Astrocyte (in vitro differentiated cells and primary cell): Measurements from ENCODE around the gene CCDC110. TPM values are rescaled to one million over a fixed set of nuclear protein-coding genes. Genes with fewer than 3 reads are reported as not detected.

Source experiments
- DNase-seq: peaks from one replicate; pipeline ENCODE4 v3.0.0-alpha.2; 2010; ENCODE audit warnings: low read depth
- FAIRE-seq: peaks from 2 replicates; lab custom pipeline; 2011; peaks lifted over from hg19 to GRCh38; lab: Jason Lieb, UNC
- H2AFZ ChIP-seq: 2 replicates; pipeline ENCODE4 v1.6.0; 2012; ENCODE audit warnings: low read depth, low read length, inconsistent platforms
- H3K27ac ChIP-seq: 2 replicates; pipeline ENCODE4 v1.5.1; 2011; ENCODE audit warnings: low read depth, low read length, inconsistent platforms
- H3K27me3 ChIP-seq: 2 replicates; pipeline ENCODE4 v1.6.0; 2011; ENCODE audit warnings: low read length, inconsistent platforms; ENCODE audit not compliant: insufficient read depth
- H3K36me3 ChIP-seq: 2 replicates; pipeline ENCODE4 v1.5.1; 2011; ENCODE audit warnings: low read length, inconsistent platforms; ENCODE audit not compliant: insufficient read depth
- H3K4me1 ChIP-seq: 2 replicates; pipeline ENCODE4 v1.5.1; 2011; ENCODE audit warnings: low read length, inconsistent platforms; ENCODE audit not compliant: insufficient read depth
- H3K4me2 ChIP-seq: 2 replicates; pipeline ENCODE4 v1.6.0; 2012; ENCODE audit warnings: low read length, inconsistent platforms
- H3K4me3 ChIP-seq: 2 replicates; pipeline ENCODE4 v1.5.1; 2011; ENCODE audit warnings: low read depth, mild to moderate bottlenecking, low read length, inconsistent platforms; ENCODE audit not compliant: insufficient read depth
- H3K79me2 ChIP-seq: 2 replicates; pipeline ENCODE4 v1.6.0; 2012; ENCODE audit warnings: mild to moderate bottlenecking, low read length, inconsistent platforms; ENCODE audit not compliant: insufficient read depth
- H3K9ac ChIP-seq: 2 replicates; pipeline ENCODE4 v1.6.0; 2012; ENCODE audit warnings: mild to moderate bottlenecking, low read length, inconsistent platforms
- H3K9me3 ChIP-seq: 2 replicates; pipeline ENCODE4 v1.5.1; 2012; ENCODE audit warnings: low read depth, mild to moderate bottlenecking, low read length, inconsistent platforms; ENCODE audit not compliant: insufficient read depth
- H4K20me1 ChIP-seq: 2 replicates; pipeline ENCODE4 v1.6.0; 2012; ENCODE audit warnings: low read length, inconsistent platforms; ENCODE audit not compliant: insufficient read depth
- H3K27ac Mint-ChIP-seq: one replicate; pipeline ENCODE4 v1.8.0; 2021; ENCODE audit warnings: mild to moderate bottlenecking, mixed read lengths; ENCODE audit not compliant: unreplicated experiment
- H3K27me3 Mint-ChIP-seq: one replicate; pipeline ENCODE4 v1.8.0; 2021; ENCODE audit warnings: low read depth, mixed read lengths; ENCODE audit not compliant: unreplicated experiment
- H3K36me3 Mint-ChIP-seq: one replicate; pipeline ENCODE4 v1.8.0; 2021; ENCODE audit warnings: low read depth, mixed read lengths; ENCODE audit not compliant: unreplicated experiment
- H3K4me1 Mint-ChIP-seq: one replicate; pipeline ENCODE4 v1.8.0; 2021; ENCODE audit warnings: low read depth, mixed read lengths; ENCODE audit not compliant: unreplicated experiment
- H3K4me3 Mint-ChIP-seq: one replicate; pipeline ENCODE4 v1.8.0; 2021; ENCODE audit warnings: mild to moderate bottlenecking, moderate library complexity, mixed read lengths; ENCODE audit not compliant: unreplicated experiment
- H3K9me3 Mint-ChIP-seq: one replicate; pipeline ENCODE4 v1.8.0; 2021; ENCODE audit warnings: mild to moderate bottlenecking, mixed read lengths; ENCODE audit not compliant: unreplicated experiment
- EZH2 ChIP-seq: IDR thresholded peaks from 2 replicates; pipeline ENCODE4 v1.6.1; 2012; ENCODE audit warnings: mild to moderate bottlenecking, low read length, inconsistent platforms; ENCODE audit not compliant: insufficient read depth
- total RNA-seq: library from RNA; stranded (reverse); gene quantifications from 2 replicates; pipeline ENCODE4 v1.2.1, GENCODE V29; 2021
- TF ChIP-seq, protein P1 (sequence below): IDR thresholded peaks from 2 replicates; pipeline ENCODE4 v1.5.1; 2011; ENCODE audit warnings: low read depth, mild to moderate bottlenecking, inconsistent platforms, low read length, moderate library complexity; ENCODE audit not compliant: insufficient read depth

The CCDC110 gene
- total RNA-seq, 1 donor from 2014 or later: 0.39 TPM

DNA sequence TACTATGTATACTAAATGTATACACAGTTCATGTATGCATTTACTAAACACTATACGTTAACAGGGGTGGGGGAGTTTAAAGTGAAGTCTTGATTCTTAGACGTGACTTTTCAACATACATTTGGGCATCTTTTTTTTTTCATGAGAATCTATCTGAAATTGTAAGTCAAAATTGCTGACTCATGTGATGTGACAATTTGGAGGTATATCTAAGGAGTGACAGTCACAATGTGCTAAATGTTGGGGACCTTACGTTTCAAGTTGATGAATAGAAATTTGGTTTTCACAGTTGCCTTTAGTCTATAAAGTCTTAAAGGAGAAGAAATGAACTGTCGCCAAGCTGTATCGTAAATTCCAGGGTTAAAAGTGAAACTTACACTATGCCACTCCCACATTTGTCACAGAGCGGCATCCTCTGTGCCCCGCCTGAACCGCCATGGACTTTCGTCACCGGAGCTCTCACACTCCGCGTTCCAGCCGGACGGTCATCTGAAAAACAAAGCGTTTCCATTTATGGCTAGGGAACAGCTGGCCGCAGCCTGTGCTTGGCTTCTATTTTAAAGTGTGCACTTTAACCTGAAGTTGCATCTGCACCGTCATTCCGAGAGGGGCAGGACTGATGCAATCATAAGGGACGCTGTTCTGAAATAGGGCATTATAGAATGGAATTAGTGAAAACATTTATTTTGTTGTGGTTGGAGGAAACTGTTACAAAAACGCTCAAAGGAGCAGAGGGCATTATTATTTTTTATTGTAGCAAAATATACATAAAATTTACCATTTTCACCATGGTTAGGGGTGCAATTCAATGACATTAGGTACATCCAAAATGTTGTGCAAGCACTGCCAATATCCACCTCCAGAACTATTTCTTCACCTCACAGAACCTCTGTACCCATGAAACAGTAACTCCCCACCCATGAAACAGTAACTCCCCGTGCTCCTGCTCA is 32.8 kb upstream of the CCDC110 start:
- H3K9ac ChIP-seq: peak overlapping the region; percentile 1
- DNase-seq (no peak), FAIRE-seq (no peak)
- no peak overlapping the region for H3K27ac ChIP-seq
- no peaks in the 10 kb centered on the region for H3K36me3 ChIP-seq
- Mint-ChIP-seq H3K36me3 (peaks cover 30% of the 10 kb centered on the region), H3K4me3 (no peak overlapping the region), H3K4me1 (no peaks in the 10 kb centered on the region), H3K27ac (no peak overlapping the region), H3K27me3 (no peaks in the 10 kb centered on the region), H3K9me3 (peaks cover 5% of the 10 kb centered on the region)
- peak overlapping the region; percentile 16 for H3K4me3 ChIP-seq
- no peaks in the 10 kb centered on the region for H3K79me2 ChIP-seq
- H3K4me1 ChIP-seq: no peaks in the 10 kb centered on the region
- TF ChIP-seq, protein P1, sequence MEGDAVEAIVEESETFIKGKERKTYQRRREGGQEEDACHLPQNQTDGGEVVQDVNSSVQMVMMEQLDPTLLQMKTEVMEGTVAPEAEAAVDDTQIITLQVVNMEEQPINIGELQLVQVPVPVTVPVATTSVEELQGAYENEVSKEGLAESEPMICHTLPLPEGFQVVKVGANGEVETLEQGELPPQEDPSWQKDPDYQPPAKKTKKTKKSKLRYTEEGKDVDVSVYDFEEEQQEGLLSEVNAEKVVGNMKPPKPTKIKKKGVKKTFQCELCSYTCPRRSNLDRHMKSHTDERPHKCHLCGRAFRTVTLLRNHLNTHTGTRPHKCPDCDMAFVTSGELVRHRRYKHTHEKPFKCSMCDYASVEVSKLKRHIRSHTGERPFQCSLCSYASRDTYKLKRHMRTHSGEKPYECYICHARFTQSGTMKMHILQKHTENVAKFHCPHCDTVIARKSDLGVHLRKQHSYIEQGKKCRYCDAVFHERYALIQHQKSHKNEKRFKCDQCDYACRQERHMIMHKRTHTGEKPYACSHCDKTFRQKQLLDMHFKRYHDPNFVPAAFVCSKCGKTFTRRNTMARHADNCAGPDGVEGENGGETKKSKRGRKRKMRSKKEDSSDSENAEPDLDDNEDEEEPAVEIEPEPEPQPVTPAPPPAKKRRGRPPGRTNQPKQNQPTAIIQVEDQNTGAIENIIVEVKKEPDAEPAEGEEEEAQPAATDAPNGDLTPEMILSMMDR: no peak
- no peak for TF ChIP-seq EZH2
- no peaks in the 10 kb centered on the region for H3K27me3 ChIP-seq
- H2AFZ ChIP-seq: peak overlapping the region; percentile 5
- no peaks in the 10 kb centered on the region for H4K20me1 ChIP-seq
- peak overlapping the region; percentile 56 for H3K4me2 ChIP-seq
- H3K9me3 ChIP-seq: peaks cover 3% of the 10 kb centered on the region

DNA sequence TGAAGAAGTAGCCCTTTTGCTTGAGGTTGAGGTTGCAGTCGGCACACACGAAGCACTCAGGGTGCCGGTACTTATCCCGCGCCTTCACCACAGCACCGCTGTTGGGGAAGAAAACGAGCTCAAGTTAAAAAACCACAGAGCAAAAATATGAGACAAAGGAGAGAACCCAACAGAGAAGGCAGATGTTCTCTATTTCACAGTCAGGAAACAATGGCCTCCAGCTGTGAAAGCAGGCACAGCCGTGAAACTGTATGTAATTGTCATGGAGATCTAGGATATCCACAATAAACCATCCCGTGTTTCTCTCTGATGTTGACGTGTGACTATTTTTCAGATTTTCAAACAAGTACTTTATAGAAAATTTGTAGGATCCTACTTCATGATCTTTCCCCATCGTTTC is 30.9 kb upstream of the CCDC110 start:
- Histone ChIP-seq H2AFZ (no peak overlapping the region), H3K36me3 (no peaks in the 10 kb centered on the region), H3K9ac (no peak overlapping the region), H3K4me2 (no peak overlapping the region), H3K79me2 (no peaks in the 10 kb centered on the region), H3K4me3 (no peak overlapping the region), H4K20me1 (no peaks in the 10 kb centered on the region), H3K4me1 (no peaks in the 10 kb centered on the region), H3K9me3 (peaks cover 3% of the 10 kb centered on the region), H3K27me3 (no peaks in the 10 kb centered on the region), H3K27ac (no peak overlapping the region)
- Mint-ChIP-seq H3K27ac (no peak overlapping the region), H3K9me3 (peaks cover 5% of the 10 kb centered on the region), H3K4me3 (no peak overlapping the region), H3K36me3 (peaks cover 30% of the 10 kb centered on the region), H3K27me3 (no peaks in the 10 kb centered on the region), H3K4me1 (no peaks in the 10 kb centered on the region)
- DNase-seq (no peak), FAIRE-seq (no peak)
- TF ChIP-seq, protein P1: no peak
- no peak for TF ChIP-seq EZH2

DNA sequence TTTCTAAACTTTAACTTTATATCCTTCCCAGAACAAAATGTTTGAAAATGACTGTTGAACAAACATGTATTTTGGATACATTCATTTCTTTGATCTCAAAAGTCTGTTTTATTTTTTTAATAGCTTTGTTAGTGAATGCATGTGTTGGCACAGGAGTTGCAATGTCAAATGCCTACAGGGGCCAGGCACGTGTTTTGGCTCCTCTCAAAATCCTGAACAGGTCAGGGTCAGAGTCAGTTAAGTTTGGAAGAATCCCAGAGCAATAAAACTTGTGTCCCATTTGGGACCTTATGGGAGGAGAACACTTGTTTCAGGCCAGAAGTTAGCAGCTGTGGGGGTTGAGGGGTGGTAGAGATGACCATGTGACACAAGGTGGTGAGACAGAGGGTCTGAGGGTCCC is 29.0 kb upstream of the CCDC110 start:
- H3K27me3 Mint-ChIP-seq: no peaks in the 10 kb centered on the region
- Histone ChIP-seq H3K4me2 (no peak overlapping the region), H3K9ac (no peak overlapping the region), H4K20me1 (no peaks in the 10 kb centered on the region), H3K4me3 (no peak overlapping the region), H3K27me3 (no peaks in the 10 kb centered on the region), H3K79me2 (no peaks in the 10 kb centered on the region), H3K27ac (no peak overlapping the region), H3K4me1 (no peaks in the 10 kb centered on the region), H3K9me3 (peaks cover 3% of the 10 kb centered on the region), H3K36me3 (no peaks in the 10 kb centered on the region), H2AFZ (no peak overlapping the region)
- H3K4me1 Mint-ChIP-seq: no peaks in the 10 kb centered on the region
- H3K27ac Mint-ChIP-seq: no peak overlapping the region
- H3K9me3 Mint-ChIP-seq: peaks cover 5% of the 10 kb centered on the region
- H3K36me3 Mint-ChIP-seq: peaks cover 26% of the 10 kb centered on the region
- FAIRE-seq (no peak), DNase-seq (no peak)
- H3K4me3 Mint-ChIP-seq: no peak overlapping the region
- TF ChIP-seq, protein P1: no peak
- no peak for TF ChIP-seq EZH2
